GM18505 (cell line): ENCODE measurements around the gene ADCYAP1.

ENCODE experiments used
- ATAC-seq: cut with Tn5 transposase; IDR thresholded peaks from one replicate; pipeline ENCODE4 v1.9.1; 2021; ENCODE audit not compliant: unreplicated experiment
- POLR2A ChIP-seq: IDR thresholded peaks from 4 replicates; pipeline ENCODE4 v1.6.1; 2011; ENCODE audit warnings: borderline replicate concordance; ENCODE audit not compliant: insufficient read depth, insufficient read length; ENCODE audit errors: extremely low read depth

ADCYAP1 gene

DNA sequence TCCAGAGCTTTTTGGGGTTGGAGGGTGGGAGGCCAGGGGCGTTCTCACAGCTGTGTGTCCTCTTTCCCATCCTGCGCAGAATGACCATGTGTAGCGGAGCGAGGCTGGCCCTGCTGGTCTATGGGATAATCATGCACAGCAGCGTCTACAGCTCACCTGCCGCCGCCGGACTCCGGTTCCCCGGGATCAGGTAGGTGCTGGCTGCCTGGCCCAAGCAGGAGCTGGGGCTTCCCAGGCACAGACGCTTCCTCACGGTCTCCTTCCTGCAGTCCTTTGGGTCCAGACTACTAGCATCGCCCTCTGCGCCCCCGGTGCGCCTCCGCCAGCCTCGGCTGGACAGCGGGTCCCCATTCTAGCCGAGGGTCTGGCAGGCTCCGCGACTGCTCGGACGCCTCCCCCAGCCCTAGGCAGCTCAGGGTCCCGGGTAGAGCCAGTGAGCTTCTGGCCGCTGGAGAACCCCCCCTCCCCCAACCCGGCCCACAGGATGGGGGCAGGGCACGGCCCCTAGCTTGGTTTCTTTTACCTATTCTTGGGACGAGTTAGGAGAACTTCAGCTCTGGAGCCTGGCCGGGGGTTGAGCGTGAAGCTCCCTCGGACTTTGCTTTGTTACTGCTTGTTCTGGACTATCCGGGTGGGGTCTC, 756 bp downstream of the ADCYAP1 start:
- TF ChIP-seq POLR2A: no peak
- ATAC-seq: no peak

DNA sequence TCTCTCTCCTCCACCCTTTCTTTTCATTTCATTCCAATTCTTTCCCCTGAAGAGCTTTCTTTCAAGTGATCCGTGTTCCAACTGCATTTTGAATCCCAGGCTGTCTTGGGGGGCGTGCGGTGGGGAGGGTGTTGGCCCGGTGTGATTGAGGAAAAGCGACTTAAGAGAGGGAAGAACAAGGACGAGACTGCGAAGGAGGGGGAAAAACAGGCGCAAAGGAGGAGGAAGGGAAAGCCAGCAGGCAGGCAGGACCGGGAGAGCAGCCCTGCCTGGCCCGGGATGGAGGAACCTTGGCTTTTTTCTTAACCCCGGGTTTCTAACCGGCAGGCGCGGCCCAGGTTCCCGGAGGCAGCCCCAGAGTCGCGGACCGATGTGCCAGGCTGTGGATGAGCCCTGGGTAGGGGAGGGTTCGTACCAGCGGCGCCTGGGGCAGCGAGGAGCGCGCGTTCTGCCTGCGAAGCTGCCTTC, 1.3 kb downstream of the ADCYAP1 start:
- no peak for TF ChIP-seq POLR2A
- ATAC-seq: no peak

DNA sequence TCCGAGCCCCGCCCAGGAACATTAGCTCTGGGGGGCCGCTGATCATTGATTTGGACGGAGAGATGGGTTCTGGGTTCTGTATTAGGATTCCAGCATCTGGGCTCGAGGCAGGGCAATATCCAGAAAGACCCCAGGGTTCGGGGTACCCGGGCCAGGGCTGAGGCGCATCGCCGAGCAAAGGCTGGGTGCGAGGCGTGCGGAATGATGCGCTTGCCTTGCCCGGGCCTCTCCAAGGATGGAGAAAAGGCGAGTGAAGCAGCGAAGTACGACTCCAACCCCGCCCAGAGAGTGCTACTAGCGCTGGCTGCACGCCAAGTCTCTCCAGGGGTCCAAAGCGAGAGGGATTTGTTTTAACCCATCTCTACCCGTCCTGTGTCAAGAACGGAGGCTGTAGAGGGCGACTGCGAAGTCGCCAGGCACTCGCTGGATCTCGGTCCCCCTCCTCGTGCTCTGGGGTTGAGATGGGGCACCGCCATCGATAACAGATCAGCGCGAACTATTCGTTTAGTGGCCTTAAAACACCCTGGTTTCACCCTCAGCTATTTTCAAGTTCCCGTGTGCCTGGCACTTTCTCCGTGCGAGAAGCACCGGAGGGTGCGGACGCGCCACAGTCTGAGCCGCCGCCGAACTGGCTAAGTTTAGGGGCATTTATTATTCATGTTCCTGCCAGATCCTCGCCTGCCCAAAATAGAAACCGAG, 1.9 kb downstream of the ADCYAP1 start:
- TF ChIP-seq POLR2A: no peak
- ATAC-seq: no peak

DNA sequence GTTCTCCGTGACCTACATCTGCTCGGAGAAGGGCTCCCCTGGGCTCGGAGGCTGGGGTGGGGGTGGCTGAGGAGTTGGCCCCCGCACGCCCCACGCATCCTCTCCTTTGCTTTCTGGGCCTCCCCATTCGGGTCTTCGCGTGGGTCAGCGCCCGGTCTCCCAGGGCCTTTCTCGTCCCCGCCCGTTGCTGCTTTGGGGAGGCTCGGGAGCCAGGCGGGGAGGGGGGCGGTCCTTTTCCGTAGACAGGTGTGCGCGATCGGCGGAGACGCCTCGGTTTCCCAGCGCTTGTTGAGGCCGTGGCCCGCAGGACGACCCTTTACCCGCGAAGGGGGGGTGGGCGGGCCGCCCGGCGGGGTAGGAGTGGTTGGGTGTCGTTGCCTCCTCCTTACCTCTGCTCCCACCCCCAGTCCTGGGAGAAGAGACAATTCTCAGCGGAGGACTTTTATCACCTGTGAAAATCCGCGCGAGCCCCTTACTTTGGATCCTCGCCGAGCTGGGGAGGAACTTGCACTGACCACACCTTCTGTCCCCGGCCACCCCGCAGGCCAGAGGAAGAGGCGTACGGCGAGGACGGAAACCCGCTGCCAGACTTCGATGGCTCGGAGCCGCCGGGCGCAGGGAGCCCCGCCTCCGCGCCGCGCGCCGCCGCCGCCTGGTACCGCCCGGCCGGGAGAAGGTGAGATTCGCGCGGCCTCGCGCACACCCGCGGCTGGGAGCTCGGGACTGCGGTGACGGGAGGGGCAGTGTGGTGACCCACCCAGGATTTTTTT, 2.6 kb downstream of the ADCYAP1 start:
- no peak for TF ChIP-seq POLR2A
- ATAC-seq: no peak

DNA sequence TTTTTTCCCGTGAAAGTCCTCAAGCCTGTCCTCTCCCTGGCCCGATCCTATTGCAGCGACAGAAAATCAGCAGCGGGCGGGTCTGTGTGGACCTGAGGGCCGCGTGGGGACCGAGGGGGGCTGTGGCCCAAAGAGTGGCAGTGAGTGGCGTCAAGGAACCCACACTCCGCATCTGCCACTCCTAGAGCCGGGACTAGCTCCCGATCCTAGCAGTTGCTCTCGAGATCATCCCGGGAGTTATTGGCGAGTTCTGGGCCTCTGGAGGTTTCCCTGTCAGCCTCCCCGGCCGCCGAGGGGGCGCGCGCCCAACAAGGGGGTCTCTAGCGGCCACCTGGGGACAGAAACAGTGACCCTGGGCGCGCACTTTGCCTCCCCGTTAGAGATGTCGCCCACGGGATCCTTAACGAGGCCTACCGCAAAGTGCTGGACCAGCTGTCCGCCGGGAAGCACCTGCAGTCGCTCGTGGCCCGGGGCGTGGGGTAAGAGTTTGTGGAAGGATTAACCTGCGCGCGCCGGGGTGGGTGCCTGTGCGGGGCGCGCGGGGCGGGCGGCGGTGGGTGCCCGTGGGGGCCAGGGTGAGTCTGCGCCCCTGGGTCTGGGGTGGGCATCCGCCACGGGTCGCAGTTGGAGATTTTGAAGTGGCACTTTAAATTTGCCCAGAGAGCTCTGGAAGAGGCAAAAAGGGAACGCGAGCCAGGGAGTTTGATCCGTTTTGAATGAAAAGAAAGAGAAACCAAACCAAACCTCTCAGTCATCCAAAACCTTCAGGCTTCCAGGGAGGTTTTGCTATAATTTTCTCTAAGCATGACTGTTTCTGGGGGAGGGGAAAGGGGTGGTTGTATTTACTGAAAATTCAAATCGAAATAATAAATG, 3.5 kb downstream of the ADCYAP1 start:
- no peak for TF ChIP-seq POLR2A
- ATAC-seq: no peak

DNA sequence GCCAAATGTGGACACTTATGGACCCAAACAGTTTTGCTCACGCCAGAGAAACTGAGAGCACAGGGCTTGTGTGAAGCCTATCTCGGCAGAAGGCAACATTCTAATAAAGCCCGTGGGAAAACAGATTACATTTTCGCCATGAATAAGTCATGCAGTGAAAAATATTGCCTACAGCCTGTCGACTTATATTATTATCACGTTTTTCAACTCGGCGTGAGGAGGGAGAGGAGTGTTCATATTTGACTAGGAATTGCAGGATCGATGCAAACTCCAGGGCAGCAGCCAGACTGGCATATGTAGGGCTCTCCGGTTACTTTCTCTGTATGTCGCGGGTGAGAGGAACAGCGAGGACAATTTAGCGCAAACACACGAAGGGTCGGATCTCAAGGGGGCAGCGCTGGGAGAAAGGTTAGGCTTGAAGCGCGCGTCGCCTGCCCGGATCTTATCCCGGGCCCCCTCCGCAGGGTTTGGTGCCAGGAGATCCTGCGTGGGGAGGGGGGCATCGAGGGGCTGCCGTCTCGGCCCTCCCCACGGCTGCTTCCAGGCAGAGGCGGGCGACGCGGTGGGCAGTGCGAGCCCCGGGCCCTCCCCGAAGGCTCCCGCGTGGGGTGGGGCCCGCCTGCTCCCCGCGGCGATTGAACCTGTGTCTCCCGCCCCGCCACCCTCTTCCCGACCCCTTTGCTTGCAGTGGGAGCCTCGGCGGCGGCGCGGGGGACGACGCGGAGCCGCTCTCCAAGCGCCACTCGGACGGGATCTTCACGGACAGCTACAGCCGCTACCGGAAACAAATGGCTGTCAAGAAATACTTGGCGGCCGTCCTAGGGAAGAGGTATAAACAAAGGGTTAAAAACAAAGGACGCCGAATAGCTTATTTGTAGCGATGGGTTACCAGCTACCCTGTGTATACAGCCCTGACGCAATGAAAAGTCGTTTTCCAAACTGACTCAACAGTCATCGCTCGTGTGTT, 4.4 kb downstream of the ADCYAP1 start:
- no peak for ATAC-seq
- TF ChIP-seq POLR2A: no peak

DNA sequence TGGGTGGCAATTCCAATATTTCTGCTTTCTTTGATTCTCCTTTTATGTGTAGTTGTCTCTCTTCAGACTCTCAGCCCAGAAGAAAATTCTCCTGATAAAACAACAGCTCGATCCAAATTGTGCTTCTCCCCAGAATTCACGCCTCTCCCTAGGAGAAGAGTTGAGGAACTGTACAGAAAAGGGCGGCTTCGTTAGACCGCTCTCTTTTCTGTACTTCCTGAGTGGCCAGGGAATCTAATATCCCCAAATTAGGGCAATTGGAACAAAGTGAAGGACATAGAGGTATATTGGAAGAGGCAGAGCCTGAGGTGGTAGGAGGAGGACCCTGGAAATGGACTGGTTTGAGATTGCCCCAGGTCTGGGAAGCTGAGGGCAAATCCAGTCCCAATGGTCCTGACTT, 5.6 kb downstream of the ADCYAP1 start:
- ATAC-seq: no peak
- no peak for TF ChIP-seq POLR2A

DNA sequence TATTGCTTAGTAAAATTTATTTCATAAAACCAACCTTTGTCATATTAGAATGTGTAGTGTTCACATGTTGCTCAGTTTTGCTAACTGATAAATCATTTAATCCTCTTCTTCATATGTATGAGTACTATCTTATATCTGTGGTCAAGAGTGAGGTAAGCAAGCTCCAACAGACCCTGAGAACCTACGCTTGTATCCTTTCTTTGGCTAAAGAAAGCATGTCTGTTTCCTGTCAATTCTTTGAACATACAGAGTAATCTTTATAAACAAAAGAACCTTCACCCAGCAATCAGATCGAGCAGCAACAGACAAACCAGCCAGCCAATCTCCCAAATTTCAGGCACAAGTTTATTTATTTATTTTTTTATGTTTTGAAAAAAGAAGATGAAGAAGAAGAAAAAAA, 6.4 kb downstream of the ADCYAP1 start:
- no peak for TF ChIP-seq POLR2A
- no peak for ATAC-seq

DNA sequence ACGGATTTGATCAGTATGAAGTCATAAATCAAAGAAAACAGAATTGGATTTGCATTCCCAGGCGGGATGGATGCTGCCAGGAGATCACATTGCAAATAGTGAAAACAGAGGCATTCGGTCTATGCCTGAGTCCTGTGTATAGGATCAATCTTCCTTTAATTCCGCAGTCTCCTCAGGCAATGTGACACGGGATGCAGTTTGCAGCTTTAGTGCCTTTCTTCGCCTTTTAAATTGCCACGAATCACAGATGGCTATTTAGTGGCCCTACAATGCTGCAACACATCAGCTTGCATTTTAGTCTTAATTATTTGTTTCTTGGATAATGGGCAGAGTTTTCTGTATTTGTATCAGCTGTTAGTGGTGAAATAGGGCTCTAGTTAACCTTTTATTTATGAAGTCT, 6.8 kb downstream of the ADCYAP1 start:
- ATAC-seq: no peak
- no peak for TF ChIP-seq POLR2A

DNA sequence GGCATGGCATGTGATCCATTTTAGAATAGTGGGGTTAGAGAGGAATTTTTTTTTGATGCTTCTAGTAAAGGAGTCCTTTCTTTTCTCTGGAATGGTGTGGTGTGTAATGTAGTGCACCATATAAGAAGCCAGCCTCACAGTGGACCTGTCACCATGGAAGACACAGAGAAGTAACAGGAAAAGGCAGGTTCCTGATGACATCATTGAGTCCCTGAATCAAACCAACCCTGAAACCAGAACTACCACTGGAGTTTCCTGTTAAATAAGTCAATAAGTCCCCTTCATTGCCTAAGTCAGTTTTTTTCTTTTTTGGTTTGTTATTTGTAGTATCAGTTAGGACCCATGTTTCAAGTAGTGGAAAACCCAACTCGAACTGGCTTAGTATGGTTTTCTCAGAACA, 11.9 kb downstream of the ADCYAP1 start:
- no peak for ATAC-seq
- no peak for TF ChIP-seq POLR2A

DNA sequence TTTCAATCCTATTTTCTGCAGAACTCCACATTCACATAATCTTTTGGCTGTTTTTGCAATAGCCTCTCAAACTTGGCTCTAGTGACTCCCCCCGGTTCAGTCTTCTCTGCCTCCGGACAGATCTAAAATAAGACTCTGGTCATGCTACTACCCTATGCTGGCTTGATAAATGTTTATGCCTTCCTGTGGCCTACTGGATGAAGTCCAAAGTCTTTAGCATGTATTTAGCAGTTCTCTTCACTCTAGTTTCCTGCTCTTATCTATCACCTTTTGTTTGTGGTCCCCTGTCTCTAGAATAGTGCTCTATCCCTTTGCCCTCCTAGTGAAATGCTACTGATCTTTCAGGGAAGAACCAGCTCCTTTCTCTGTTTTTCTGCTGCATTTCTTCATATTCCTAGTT, 14.4 kb downstream of the ADCYAP1 start:
- no peak for TF ChIP-seq POLR2A
- ATAC-seq: no peak
